HK-2 (cell line): ENCODE results near the gene CREG2.
A peak's percentile ranks its signal among the peaks of the same experiment; 100 is the strongest.

ENCODE experiments used
- DNase-seq: peaks from one replicate; pipeline ENCODE4 v3.0.0-alpha.2; 2018; ENCODE audit not compliant: unreplicated experiment

The CREG2 gene

GRCh38 chr2:101409699-101410098 is 22.4 kb upstream of the CREG2 start:
- DNase-seq = no peak

- no peak for DNase-seq
These were observed 21.6 kb upstream of the CREG2 start for GRCh38 chr2:101408925-101409324.

GRCh38 chr2:101405351-101405899 is 18.1 kb upstream of the CREG2 start:
- no peak for DNase-seq

- no peak for DNase-seq
These were observed 16.4 kb upstream of the CREG2 start for GRCh38 chr2:101403745-101404144.

- DNase-seq = no peak
These were observed 15.3 kb upstream of the CREG2 start for GRCh38 chr2:101402630-101403029.

GRCh38 chr2:101401906-101402305 is 14.6 kb upstream of the CREG2 start:
- DNase-seq = no peak

GRCh38 chr2:101401326-101401665 is 14.0 kb upstream of the CREG2 start:
- no peak for DNase-seq

- no peak for DNase-seq
These were observed 13.4 kb upstream of the CREG2 start for GRCh38 chr2:101400506-101401325.

GRCh38 chr2:101400048-101400447 is 12.7 kb upstream of the CREG2 start:
- DNase-seq = peak; percentile 36

GRCh38 chr2:101399021-101399799 is 11.9 kb upstream of the CREG2 start:
- no peak for DNase-seq

GRCh38 chr2:101398116-101398821 is 11.0 kb upstream of the CREG2 start:
- no peak for DNase-seq

GRCh38 chr2:101396316-101396717 is 9.0 kb upstream of the CREG2 start:
- DNase-seq = no peak

GRCh38 chr2:101395545-101396315 is 8.4 kb upstream of the CREG2 start:
- no peak for DNase-seq

GRCh38 chr2:101388232-101388631 is 929 bp upstream of the CREG2 start:
- DNase-seq = no peak

- DNase-seq = no peak
These were observed 628 bp downstream of the CREG2 start for GRCh38 chr2:101386599-101387150.

GRCh38 chr2:101383016-101383541 is 4.2 kb downstream of the CREG2 start:
- no peak for DNase-seq

- no peak for DNase-seq
These were observed 4.9 kb downstream of the CREG2 start for GRCh38 chr2:101382442-101382841.

GRCh38 chr2:101380376-101380775 is 6.9 kb downstream of the CREG2 start:
- DNase-seq = peak; percentile 51

GRCh38 chr2:101379091-101379490 is 8.2 kb downstream of the CREG2 start:
- no peak for DNase-seq

GRCh38 chr2:101375653-101376052 is 11.7 kb downstream of the CREG2 start:
- no peak for DNase-seq
